NOMO-1 treated with DMSO at 0.1 percent for 48 hours (cell line): ENCODE data around the gene MLLT1.

Experiments
- DNase-seq: peaks from one replicate; lab custom pipeline; 2025; ENCODE audit not compliant: unreplicated experiment; lab: John Stamatoyannopoulos, UW

The MLLT1 gene

DNA sequence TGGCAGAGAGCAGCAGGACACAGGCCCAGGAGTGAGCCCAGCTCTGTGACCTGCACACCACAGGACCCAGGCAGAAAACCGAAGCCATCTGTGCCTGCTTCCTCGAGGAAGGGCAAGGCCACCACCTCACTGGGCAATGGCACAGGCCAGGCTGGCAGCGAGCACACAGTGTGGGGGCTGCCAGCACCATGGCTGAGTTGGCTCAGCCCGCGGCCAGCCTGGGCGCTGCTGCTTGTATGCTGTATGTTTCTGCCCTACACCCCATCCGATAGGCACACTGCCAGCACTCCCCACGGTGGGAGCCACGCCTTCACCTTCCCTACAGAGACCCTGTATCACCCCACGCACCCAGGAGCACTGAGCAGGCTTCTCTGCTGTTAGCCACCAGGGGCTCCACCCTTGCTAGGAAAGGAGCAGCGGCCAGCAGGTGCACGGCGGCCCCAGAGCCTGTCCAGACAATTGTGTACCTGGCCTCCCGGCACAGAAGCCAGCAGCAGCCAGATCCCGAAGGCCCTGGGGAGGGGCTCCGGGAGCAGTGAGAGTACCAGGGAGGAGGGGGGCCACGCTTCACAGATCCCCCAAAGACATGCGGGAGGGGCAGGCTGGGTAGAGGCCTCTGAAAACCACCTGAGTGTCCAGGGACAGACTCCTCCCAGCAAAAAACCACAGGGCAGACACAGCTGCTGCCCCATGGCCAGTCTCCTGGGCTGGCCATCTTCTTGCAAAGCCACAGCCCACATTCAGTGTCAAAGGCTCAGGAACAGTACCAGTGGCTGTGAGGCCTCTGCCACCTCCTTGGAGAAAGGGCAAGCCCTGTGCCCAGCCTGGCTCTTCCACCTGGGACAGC is 56.1 kb downstream of the MLLT1 start:
- DNase-seq: no peak

DNA sequence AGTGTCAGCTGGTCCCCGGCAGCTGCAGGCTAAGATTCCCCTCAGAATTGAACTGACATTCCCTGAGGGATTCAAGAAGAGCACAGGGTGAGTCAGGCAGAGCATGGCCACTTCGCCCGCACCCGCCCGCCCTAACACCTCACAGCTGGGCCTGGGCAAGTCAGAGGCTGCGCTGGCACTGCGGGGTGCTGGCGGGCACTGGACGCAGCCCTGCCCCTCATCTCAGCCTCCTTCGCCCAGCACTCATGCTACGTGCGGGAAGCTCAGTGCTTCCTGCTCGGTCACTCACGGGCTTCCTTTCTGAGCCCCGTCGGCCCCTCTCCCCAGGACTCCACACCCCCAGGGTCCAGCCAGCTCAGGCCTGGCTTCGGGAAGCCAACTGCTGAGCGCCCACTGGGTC is 56.9 kb downstream of the MLLT1 start:
- DNase-seq: no peak

DNA sequence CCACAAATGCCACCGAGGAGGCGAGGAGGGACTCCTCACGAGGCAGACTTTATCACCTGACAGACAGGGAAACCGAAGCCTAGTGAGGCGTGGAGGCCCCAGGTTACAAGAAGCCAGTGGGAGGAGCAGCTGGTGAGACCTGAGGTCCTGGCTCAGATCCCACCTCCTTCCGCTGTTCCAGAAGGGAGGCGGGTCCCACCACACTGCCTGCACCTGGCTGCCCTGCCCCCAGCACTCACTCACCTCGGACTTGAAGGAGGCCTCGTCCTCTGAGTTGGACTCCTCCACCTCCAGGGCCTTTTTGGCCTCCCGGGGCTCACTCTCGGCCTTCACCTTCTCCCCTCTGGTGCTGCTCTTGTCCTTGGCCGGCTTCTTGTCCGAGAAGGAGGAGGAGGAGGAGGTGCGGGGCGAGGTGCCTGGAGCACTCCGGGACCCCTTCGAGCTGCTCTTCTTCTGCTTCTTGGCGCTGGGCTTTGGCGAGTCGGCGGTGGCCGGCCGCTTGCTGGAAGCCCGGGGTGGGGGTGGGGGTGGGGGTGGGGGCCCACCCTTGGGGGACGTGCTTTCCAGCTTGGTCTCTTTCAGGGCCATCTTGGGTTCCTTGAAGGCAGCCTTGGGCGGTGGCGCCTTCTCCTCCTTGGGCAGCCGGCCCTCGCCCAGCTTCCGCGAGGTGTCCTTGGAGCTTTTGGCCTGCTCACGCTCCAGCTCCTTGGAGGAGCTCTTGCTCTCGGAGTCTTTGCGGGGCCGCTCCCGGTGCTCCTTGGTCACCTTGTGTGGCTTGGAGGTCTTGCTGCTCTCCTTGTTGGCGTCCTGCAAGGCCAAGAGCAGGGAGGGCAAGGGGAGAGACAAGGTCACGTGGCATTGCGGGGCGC is 57.7 kb downstream of the MLLT1 start:
- DNase-seq: no peak

DNA sequence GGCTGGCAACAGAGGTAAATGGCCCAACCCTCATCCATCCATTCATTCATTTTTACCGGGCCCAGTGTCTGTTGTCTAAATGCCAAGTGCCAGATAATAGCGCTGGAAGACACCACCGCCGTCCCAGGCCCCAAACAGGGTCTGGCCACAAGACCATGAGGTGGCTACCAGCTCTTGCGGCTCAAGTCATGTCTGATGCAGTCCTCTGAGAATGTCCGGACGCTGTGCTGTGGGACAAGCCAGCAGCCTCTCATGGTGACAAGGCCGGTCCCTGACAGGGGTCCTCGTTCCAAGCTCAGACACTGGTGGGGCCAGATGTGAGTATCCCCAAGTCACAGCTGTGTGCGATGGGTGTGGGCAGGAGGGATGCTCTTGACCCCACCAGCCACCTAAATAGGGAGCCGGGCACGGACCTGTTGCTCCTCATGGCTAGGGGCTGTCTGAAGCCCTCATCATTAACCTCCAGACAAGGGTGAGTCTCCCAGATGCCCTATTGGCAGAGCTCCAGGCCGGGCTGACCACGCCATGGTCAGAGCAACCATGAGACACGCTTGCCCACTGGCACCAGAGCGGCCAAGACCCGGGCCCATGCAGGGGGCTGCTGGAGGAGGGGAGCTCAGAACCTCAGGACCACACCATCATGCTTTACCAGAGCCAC is 58.4 kb downstream of the MLLT1 start:
- no peak for DNase-seq

DNA sequence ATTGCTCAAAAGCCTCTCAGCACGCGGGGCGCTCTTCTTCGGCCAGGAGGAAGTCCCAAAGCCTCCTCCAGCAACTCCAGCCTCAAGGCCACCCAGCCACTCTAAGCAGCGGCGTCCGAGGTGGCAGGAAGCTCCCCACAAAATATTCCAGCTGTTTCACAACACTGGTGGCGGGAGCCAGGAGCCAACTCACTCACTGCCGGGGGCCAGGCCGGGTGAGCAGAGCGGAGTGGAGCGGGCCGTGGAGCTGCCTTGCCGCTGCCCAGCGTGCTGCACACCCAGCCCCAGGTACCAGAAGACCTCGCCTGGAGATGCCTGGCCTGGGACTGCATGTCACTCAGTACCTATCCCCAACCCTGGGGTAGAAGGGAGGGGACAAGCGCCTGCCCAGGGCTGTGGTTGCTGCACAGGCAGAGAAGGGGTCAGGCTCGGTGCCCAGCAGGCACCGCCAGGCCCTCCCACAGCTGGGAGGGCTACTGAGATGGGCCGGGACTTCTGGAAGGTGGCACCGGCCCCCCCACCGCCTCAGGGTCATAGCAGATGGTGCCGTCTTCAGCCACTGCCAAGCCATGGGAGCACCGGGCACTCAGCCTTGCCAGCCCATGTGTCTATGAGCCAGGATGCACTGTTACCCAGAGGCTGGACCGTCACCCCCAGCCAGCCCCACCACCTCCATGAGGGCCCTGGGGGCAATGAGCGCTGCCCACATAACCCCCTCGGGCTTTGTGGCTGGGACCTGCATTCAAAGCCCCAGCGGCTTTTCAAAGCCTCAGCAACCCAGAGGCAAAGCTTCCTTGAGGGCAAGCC is 59.2 kb downstream of the MLLT1 start:
- no peak for DNase-seq

DNA sequence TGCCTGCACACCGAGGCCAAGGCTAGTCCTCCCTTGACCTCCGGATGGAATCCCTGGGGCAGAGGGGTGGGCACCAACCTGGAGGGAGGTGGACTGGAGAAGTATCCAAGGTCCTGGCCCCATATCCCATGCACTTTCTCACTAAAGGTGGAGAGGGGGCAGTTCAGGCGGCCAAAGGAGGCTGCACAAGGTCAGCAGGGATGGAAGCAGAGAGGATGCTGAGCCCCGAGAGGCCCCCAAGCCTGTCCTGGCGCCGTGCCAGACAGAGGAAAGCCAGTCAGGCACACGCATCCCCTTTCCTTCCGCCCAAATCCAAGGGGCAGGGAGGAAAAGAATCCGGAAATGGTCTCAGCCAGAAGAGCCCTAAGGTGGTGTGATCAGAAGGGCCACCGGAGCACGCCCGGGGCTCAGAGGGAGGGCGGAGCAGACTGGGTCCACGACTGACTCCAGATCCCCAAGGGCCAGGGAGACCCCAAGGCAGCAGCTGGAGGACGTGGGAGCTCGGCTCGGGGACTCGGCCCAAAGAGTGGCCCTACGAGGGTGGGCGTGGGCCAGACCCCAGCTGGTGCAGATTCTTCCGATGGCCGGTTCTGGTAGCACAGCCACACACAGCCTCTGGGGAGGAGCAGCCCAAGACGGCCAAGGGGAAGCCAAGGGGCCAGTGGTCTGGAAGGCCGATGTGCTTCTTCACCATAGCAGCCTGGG is 60.0 kb downstream of the MLLT1 start:
- no peak for DNase-seq

DNA sequence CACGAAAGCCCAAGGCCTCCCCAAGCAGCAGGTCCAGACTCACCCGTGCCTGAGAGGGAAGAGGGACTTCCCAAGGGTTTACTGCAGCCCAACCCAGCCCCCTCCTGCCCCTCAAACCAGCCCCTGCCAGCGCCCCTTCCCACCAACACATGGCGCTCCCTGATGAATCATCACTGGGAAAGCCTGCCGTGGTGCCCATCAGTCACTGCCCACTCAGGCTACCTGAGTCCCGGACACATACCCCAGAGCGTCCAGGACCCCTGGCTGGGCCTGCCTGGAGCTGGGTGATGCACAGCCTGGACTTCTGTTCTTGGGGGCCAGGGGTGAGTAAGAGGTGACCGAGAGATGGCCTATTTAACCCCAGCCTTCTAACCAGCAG is 60.6 kb downstream of the MLLT1 start:
- DNase-seq: no peak

DNA sequence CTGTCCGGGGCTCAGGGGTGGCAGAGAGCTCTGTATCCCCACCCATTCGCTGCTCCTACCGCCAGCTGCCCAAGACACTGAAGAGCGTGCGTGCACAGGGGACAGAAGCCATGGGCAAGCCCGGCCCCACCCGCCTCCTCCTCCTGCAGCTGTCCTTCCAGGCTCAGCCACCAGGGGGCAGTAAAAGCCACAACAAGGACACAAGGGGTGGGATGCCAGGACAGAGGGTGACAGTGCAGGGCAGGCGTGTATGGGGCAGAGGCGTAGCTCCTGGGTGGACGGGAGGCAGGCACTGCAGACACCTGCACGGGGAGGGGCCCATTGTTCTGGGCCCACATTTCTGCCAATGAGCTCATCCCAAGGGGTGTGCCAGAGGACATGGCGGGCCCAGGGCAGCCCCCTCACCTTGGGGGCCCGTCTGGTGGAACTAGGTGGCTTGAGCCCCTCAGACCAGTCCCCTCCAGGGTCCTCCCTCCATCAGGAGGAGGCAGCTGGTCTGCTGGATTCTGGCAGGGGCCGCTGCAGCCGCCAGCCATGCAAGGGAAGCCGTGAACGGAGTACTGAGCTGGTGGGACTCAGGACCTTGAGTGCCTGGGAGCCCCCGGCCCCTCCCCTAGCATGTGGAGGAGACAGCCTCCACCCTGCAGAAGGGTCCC is 61.2 kb downstream of the MLLT1 start:
- DNase-seq: peak; percentile 75

DNA sequence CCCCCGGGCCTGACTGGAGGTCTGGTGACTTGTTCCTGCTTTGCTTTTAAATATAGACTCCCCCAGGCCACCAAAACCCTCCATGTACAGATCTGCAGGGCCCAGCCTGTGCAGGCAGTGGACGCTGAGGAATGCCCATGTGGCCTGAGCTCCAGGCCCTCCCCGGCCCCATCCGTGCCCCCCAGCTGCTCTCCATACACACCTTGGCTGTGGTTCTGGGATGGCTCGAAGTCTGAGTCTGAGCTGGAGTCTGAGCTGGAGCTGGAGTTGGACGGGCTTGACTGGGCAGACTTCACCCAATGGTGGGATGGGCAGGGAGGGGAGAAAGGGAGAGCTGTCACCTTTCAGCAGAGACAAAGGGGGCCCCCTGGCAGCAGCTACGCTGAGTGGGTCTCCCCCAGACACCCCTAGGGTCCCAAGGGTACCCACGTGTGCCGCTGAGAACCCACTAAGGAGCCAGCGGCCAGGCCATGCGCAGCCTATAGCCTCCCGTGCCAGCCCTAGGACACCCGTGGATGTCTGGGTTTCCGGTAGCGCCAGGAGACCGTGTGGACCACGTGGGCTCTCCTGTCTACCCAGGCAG is 61.9 kb downstream of the MLLT1 start:
- no peak for DNase-seq

DNA sequence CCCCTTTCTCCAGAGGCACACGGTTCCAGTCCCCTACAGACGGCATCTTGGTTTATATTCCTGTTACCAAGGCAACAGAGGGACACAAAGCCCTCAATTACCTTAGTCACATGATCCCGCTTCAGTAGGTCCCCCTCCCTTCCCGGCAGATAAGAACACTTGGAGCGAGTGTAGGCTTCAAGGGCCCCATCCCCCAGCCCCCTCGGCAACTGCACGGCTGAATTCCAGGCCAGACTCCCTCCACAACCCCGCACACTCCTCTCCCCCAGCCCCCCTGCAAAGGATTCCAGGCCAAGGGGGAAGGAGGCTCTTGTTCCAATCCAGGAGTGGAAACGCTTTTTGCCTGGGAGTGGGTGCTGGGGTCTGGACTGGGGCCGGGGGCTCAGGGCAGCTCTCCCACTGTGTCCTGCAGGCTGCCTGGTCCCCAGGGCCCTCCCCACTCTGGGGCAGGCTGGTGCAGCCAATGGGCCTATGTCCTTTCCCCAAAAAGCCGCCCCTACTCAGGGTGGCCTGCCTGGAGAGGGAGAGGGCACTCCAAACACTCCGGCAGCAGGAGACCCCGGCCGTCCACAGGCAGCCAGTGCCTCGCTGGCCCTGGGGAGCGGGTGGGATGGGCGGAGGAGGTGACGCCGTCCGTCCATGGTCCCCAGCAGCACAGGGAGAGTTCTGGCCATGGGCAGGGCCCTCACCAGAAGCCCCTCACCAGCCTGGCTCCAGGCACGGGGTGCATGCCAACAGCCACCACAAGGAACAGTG is 62.6 kb downstream of the MLLT1 start:
- no peak for DNase-seq

DNA sequence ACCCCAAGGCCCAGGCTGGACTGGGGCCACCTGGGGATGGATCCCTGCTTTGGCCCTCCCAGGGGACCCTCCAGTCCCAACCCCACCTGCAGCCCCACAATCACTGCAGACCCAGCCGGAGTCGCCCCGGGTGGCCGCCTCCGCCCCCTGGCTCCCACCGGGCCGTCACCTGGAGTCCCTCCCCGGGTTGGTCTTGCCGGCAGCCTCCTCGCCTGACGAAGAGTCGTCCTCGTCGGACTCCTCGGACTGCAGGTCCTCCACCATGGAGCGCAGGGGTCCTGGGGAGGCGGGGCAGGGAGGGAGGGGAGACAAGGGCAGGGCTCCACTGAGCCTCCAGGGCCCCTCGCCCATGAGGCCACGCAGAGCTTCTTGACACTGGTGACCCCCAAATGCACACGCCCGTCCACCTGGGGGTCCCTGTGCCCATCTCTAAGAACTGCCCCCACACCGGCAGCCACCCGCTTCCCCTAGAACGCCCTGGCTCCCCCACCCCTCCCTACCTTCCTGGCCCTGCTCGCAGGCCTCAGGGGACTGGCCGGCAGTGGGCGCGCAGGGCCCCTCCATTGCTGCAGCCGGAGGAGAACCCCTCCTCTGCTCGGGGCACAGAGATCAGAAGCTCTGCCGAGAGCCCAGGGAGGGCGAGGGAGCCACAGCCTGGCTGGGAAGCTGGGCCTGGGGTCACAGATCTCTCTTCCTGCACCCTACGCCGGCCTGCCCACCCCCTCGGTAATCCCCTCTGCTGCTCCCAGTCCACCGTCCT is 63.4 kb downstream of the MLLT1 start:
- DNase-seq: no peak

DNA sequence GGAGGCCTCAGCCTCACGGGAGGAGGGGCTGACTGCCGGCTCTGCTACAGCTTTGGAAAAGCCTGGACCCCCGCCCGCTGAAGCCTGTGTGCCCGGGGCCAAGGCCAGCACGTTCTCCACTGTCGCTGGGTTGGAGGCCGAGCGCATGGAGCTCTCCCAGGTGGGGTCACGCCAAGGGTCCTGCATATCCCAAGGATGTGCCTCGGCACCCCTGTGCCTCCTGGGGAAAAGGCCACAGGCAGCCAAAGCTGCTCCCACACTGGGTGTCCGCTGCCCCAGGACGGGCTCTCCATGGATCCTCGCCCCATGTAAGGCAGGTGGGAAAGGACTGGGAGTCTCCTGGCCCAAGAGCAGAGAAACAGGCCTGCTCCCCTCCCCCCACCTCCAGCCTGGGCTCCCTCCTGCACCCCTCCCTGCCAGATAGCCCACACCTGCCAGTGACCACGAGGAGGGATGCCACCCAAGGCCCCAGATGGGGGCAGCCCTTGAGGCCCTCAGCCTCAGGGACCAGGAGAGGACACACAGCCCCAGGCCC is 64.0 kb downstream of the MLLT1 start:
- no peak for DNase-seq

DNA sequence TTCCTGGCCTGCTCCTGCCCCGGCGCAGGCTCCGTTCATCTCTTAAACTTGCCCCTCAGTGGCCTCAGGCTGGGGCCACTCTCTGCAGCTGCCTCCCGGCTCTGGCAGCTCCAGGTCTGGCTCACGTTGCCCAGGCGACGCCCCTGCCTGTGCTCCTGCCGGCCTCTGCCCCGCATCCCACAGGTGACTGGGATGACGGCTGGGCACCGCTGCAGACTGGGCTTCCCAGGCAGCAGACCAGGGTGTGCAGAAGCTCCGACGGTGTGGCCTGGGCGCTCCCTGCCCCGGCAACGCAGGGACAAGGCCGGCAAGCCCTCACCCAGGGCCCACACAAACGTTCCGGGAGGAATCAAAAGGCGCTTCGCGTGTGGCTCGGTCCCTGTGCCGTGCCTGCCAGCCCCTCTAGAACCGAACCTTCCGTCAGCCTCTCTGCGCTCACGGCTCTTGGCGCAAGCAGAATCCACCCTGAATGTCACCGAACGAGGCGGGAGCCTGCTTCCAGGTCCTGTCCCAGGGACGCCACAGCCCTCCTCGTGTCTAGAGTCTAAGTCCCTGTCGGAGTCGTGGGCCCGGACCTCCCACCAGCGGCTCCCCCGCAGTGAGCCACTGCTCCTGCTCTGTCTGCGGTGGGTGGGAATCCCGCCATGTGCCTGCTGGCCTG is 64.8 kb downstream of the MLLT1 start:
- no peak for DNase-seq

DNA sequence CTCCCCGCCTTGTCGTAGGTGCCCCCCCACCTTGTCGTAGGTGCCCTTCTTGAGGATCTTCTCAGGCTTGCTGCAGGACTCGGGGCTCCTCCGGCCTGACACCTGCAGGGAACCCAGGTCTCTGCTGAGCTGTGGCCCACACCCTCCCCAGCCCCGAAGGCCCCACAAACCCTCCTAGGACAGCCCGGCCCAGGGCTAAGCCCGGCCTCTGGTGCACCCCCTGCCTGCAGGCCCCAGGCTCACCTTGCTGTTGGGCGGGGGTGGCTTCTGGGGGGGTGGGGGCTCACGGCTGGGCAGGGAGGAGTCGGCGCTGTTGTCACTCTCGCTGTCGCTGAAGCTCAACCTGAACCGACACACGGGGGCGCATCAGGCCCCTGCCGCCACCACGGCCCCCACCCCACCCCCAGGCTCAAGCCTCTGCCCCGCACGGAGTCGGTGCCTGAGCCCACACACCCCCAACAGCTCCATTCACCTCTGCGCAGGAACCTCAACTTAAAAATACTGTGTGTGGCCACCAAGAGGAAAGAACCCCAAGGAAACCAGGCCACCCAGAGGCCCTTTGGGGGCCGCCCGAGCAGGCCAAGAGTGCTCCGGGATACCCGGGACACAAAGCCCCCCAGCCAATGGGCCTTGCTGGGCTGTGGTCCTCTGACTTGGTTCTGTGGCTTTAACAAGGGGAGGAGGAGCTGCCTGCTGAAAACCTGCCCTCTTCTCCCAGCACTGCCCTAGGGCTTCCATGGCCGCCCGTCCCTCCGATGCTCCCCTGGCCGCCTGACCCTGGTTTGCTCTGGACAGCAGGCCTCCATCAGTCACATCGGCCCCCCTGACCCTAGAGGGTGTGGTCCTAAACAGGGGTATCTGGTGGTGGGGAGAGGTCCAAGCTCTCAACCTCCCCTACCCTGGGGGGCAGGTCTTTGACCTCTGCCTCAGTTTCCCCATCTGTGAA is 65.8 kb downstream of the MLLT1 start:
- no peak for DNase-seq

DNA sequence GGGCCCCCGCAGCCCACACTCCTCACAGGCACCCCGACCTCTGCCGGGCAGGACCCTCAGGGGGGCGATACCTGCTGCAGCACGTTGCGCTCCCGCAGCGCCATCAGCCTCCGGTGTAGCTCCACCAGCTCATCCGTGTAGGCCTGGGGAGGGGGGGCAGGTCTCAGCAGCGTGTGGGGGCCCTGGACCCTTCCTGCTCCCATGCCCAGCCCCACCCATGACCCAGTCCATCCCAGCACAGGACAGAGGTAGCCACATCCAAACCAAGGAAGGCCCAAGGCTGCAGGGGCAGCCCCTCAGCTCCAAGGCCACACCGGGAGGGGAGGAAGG is 66.5 kb downstream of the MLLT1 start:
- DNase-seq: no peak
